HepG2 (cell line): Measurements from ENCODE around the gene RPRD2. TPM values are rescaled to one million over a fixed set of nuclear protein-coding genes. Genes with fewer than 3 reads are reported as not detected.

ENCODE experiments used
- ATAC-seq: fragments of 200-7000 bp; cut with Tn5 transposase; 3 replicates; pipeline ENCODE4 v1.9.1; 2020; ENCODE audit warnings: mild to moderate bottlenecking, moderate library complexity
- BruUV-seq: library from RNA; stranded (reverse); fragments of 400-500 nt; replicated peaks from 2 replicates; lab custom pipeline; 2021; lab: Mats Ljungman, UMichigan
- CTCF ChIA-PET: fragments of 300-600 bp; formaldehyde crosslinking; extraction: SDS; loops from one replicate; lab custom pipeline; 2021; ENCODE audit warnings: low total read pairs, inconsistent platforms, low intra/inter-chr PET ratio; lab: Yijun Ruan, JAX
- POLR2A ChIA-PET: fragments of 350-600 bp; sonication (Branson Sonifier 250); formaldehyde crosslinking; loops from one replicate; lab custom pipeline; 2020; ENCODE audit warnings: antibody characterized with exemption, inconsistent platforms; lab: Yijun Ruan, JAX
- DNase-seq: peaks from one replicate; pipeline ENCODE4 v3.0.0-alpha.2; 2015; ENCODE audit warnings: low spot score
- FAIRE-seq: peaks from 3 replicates; lab custom pipeline; 2011; peaks lifted over from hg19 to GRCh38; lab: Jason Lieb, UNC
- H2AFZ ChIP-seq: one replicate; pipeline ENCODE4 v1.6.1; 2011; ENCODE audit warnings: low read length, inconsistent platforms
- H3K27ac ChIP-seq: fragments of 300-600 bp; 3 replicates; pipeline ENCODE4 v1.8.0; 2011; ENCODE audit warnings: mixed run types, mild to moderate bottlenecking, mixed read lengths, low read length, inconsistent platforms; ENCODE audit not compliant: insufficient read depth; ENCODE audit errors: extremely low read length
- H3K27me3 ChIP-seq, 2 experiments: fragments of 200-600 bp in 1 of 2; 2 replicates in 1 of 2; 3 replicates in 1 of 2; pipeline versions ENCODE4 v1.6.0 to v1.8.0; 2011; ENCODE audit warnings: low read length in 2 of 2, mild to moderate bottlenecking in 2 of 2, moderate library complexity in 2 of 2, inconsistent platforms in 1 of 2; ENCODE audit not compliant: insufficient read depth in 2 of 2, control insufficient read depth in 1 of 2
- H3K36me3 ChIP-seq, 2 experiments: fragments of 200-600 bp in 1 of 2; replicated peaks in 1 of 2; 2 replicates in 1 of 2; 3 replicates in 1 of 2; pipeline versions ENCODE4 v1.5.1 to v1.8.0; 2011; ENCODE audit warnings: low read length in 2 of 2, inconsistent platforms in 1 of 2; ENCODE audit not compliant: insufficient read depth in 2 of 2, control insufficient read depth in 1 of 2
- H3K4me1 ChIP-seq: 2 replicates; pipeline ENCODE4 v1.5.1; 2012; ENCODE audit warnings: low read length, inconsistent platforms; ENCODE audit not compliant: insufficient read depth
- H3K4me2 ChIP-seq: 2 replicates; pipeline ENCODE4 v1.6.0; 2011; ENCODE audit warnings: low read depth, low read length, inconsistent platforms
- H3K4me3 ChIP-seq, 3 experiments: fragments of 200-600 bp in 1 of 3; sonication (generic), shearing (Covaris generic) in 1 of 3; replicated peaks in 1 of 3; 2 replicates each; pipeline ENCODE4 v1.5.1; 2011 to 2016; ENCODE audit warnings: low read length in 3 of 3, inconsistent platforms in 2 of 3, low read depth in 2 of 3, mild to moderate bottlenecking in 2 of 3, control low read depth in 1 of 3, mixed read lengths in 1 of 3; ENCODE audit not compliant: insufficient read depth in 1 of 3
- H3K79me2 ChIP-seq: one replicate; pipeline ENCODE4 v1.6.1; 2011; ENCODE audit warnings: low read length, inconsistent platforms; ENCODE audit not compliant: insufficient read depth
- H3K9ac ChIP-seq: 2 replicates; pipeline ENCODE4 v1.6.0; 2011; ENCODE audit warnings: mild to moderate bottlenecking, low read depth, low read length, inconsistent platforms; ENCODE audit not compliant: insufficient read depth
- H3K9me3 ChIP-seq: 2 replicates; pipeline ENCODE4 v1.5.1; 2012; ENCODE audit warnings: mild to moderate bottlenecking, low read length
- H4K20me1 ChIP-seq: 2 replicates; pipeline ENCODE4 v1.6.0; 2011; ENCODE audit warnings: inconsistent platforms, mild to moderate bottlenecking, low read length, moderate library complexity; ENCODE audit not compliant: insufficient read depth
- AHR ChIP-seq: IDR thresholded peaks from 2 replicates; pipeline ENCODE4 v1.6.1; 2018; ENCODE audit warnings: missing genetic modification reagents, missing compliant biosample characterization
- ASH2L ChIP-seq: fragments of 300-600, 200-600 bp; sonication (generic); IDR thresholded peaks from 2 replicates; pipeline ENCODE4 v1.7.0; 2017; ENCODE audit warnings: low read depth, mild to moderate bottlenecking, moderate library complexity, mixed read lengths, low read length; ENCODE audit not compliant: insufficient read length
- KMT2A ChIP-seq: sonication (generic); formaldehyde crosslinking; IDR thresholded peaks from 2 replicates; pipeline ENCODE4 v1.4.0; 2020; ENCODE audit warnings: missing genetic modification reagents
- MAFF ChIP-seq: IDR thresholded peaks from 2 replicates; pipeline ENCODE4 v1.6.1; 2011; ENCODE audit warnings: low read depth, low read length, improper control_type of control experiment
- MAFK ChIP-seq, 2 experiments: IDR thresholded peaks in 1 of 2; conservative IDR thresholded peaks in 1 of 2; 2 replicates each; pipeline ENCODE4 v1.6.1; 2011; ENCODE audit warnings: improper control_type of control experiment in 2 of 2, low read length in 2 of 2
- MEIS2 ChIP-seq: sonication (generic); formaldehyde crosslinking; IDR thresholded peaks from 2 replicates; pipeline ENCODE4 v1.9.0; 2021; ENCODE audit warnings: mild to moderate bottlenecking, missing genetic modification reagents
- YY1 ChIP-seq: IDR thresholded peaks from 2 replicates; pipeline ENCODE4 v1.6.1; 2011; ENCODE audit warnings: low read length, low read depth, moderate library complexity, mild to moderate bottlenecking; ENCODE audit not compliant: insufficient read depth, insufficient replicate concordance
- ZBTB43 ChIP-seq: sonication (generic); formaldehyde crosslinking; conservative IDR thresholded peaks from 2 replicates; pipeline ENCODE4 v1.4.0; 2020; ENCODE audit warnings: missing genetic modification reagents
- ZC3H4 ChIP-seq: sonication (generic); formaldehyde crosslinking; IDR thresholded peaks from 2 replicates; pipeline ENCODE4 v1.4.0; 2020; ENCODE audit warnings: missing genetic modification reagents, borderline replicate concordance
- WGBS: methylation state at CpG from one replicate; pipeline ENCODE4 v1.1.6; 2017; ENCODE audit warnings: low lambda C conversion rate; 5-methylcytosine and 5-hydroxymethylcytosine counted together
- in situ Hi-C: cut with HindIII; loops from 2 replicates; pipeline ENCODE4 v1.10.0; 2017; ENCODE audit warnings: low pct_unique_long_range_greater_than_20kb; ENCODE audit not compliant: extremely low pct_ligation_motif_present
- intact Hi-C: fragments of 100-400 bp; cut with micrococcal nuclease; formaldehyde crosslinking; loops from one replicate; pipeline ENCODE4 v1.10.0; 2022; ENCODE audit not compliant: unreplicated experiment
- polyA plus RNA-seq, 8 experiments: library from polyadenylated mRNA; depleted of rRNA in 3 of 8; stranded (reverse) in 7 of 8; unstranded in 1 of 8; fragments of >200 nt; fragmentation: Illumina TruSeq in 4 of 8; extraction: Trizol in 4 of 8; gene quantifications; 2 replicates each; pipeline versions ENCODE4 v1.2.1 to v1.2.3, GENCODE V29; 2011 to 2016; ENCODE audit warnings: low read depth in 4 of 8, missing spikeins in 1 of 8, mixed read lengths in 1 of 8; ENCODE audit not compliant: insufficient read depth in 1 of 8
- total RNA-seq, 5 experiments: library from RNA; depleted of rRNA; stranded (reverse); fragments of >200 nt; fragmentation: Illumina TruSeq; extraction: Trizol; gene quantifications; 2 replicates each; pipeline ENCODE4 v1.2.3, GENCODE V29; 2016; ENCODE audit warnings: low read depth in 1 of 5
- TF ChIP-seq, protein P1 (sequence below): sonication (generic); formaldehyde crosslinking; IDR thresholded peaks from 2 replicates; pipeline ENCODE4 v1.4.0; 2020; ENCODE audit warnings: missing genetic modification reagents
- TF ChIP-seq, protein P2 (sequence below): IDR thresholded peaks from 2 replicates; pipeline ENCODE4 v1.6.1; 2012; ENCODE audit warnings: low read depth, low read length, improper control_type of control experiment

Gene RPRD2
- total and polyA plus RNA-seq, 2 of the 13 experiments (the other 11 are each of a cell fraction or from before 2014, with no cell fraction given) = 8.0 to 8.9 TPM

DNA sequence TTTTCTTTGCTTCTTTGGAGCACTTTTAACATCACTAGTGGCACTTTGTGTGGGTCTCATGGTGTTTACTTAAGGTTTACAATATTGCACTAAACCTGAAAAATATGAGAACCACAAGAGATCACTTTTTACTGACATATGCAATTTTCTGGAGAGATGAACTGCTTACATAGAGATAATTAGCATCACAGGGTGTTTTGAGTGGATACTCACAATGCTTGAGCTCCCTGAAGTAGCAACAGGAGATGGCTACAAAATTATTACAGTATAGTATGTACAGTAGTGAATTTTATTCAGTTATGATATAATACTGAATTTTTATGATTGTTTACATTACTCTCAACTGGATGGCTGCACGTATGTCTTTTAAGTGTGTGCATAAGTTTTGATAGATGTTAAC, 22.6 kb downstream of the RPRD2 start:
- FAIRE-seq (no peak), DNase-seq (no peak)
- 3% methylated on average over 1 of the region's 1 CpG for WGBS
- CTCF ChIA-PET = no interaction called here
- no peak overlapping the region for H2AFZ ChIP-seq
- POLR2A ChIA-PET = interaction anchor here (1.3 to 3.3 kb wide), 3 partner anchors 11 to 22 kb away, joined by 3 to 21 read pairs (median 4); partner anchors contain the start of gene RPRD2
- BruUV-seq = no TSS peak
- no peaks in the 10 kb centered on the region for H3K27me3 ChIP-seq
- peak overlapping the region; percentile 26; the same call in 1 of the 2 replicates for H3K9ac ChIP-seq
- TF ChIP-seq MAFK (conservative IDR thresholded peaks at IDR 0.05 in 1 of 2, IDR thresholded peaks at IDR 0.05 in 1 of 2; ENCODE audit: low read length in 2 of 2) = peak; percentile 64 to 83
- TF ChIP-seq MAFF = peak; percentile 78
- TF ChIP-seq MEIS2 (CRISPR knock-in tag) = no peak
- peak; percentile 2 for TF ChIP-seq ASH2L
- TF ChIP-seq, all 625 proteins: peak for 3
- H3K4me2 ChIP-seq = peak overlapping the region; percentile 56
- peak overlapping the region in 2 of 3 experiments; percentile 33 to 39; a peak in 3 of 6 replicates for H3K4me3 ChIP-seq
- ATAC-seq = peak; percentile 39; the same call in 2 of the 3 replicates
- in situ Hi-C loops = no loop called here
- H3K27ac ChIP-seq = peak overlapping the region; percentile 71
- no peaks in the 10 kb centered on the region; a peak in 2 of 5 replicates for H3K36me3 ChIP-seq
- intact Hi-C loops = no loop called here
- 0 out of 2 replicates have a peak, but pooled peaks cover 5% of the 10 kb centered on the region for H4K20me1 ChIP-seq
- H3K9me3 ChIP-seq = no peaks in the 10 kb centered on the region
- peaks cover 70% of the 10 kb centered on the region for H3K4me1 ChIP-seq
- peaks cover 97% of the 10 kb centered on the region for H3K79me2 ChIP-seq

DNA sequence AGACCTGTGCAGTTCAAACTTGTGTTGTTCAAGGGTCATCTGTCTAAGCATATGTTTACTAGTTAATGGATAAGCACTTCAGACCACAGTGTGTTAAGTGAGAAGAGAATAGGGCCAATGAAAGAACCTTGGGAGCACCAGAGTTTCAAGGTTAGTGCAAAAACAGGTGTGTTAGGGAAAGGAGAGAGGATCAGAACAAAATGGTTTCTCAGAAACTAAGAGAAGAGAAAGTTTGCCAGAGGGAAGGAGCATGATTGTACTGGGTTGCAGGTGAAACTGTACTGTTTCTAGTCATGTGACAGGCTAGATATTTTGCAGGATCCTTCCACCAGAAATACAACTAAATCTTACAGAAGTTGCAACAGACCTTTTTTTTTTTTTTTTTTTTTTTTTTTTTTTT, 23.3 kb downstream of the RPRD2 start:
- peak; percentile 70 for FAIRE-seq
- no peak overlapping the region for H2AFZ ChIP-seq
- H3K9ac ChIP-seq = peak overlapping the region; percentile 26
- H4K20me1 ChIP-seq = 0 out of 2 replicates have a peak, but pooled peaks cover 5% of the 10 kb centered on the region
- no TSS peak for BruUV-seq
- intact Hi-C loops = no loop called here
- H3K27me3 ChIP-seq = no peaks in the 10 kb centered on the region
- peaks cover 70% of the 10 kb centered on the region for H3K4me1 ChIP-seq
- ATAC-seq = peak; percentile 96
- ChIA-PET POLR2A (interaction anchor here (0.7 to 3.3 kb wide), 3 partner anchors 23 to 413 kb away, joined by 3 to 21 read pairs (median 3); partner anchors contain the start of gene RPRD2), CTCF (no interaction called here)
- H3K9me3 ChIP-seq = no peaks in the 10 kb centered on the region
- H3K4me2 ChIP-seq = peak overlapping the region; percentile 56
- H3K79me2 ChIP-seq = peaks cover 93% of the 10 kb centered on the region
- DNase-seq = peak; percentile 81
- in situ Hi-C loops = no loop called here
- H3K36me3 ChIP-seq = no peaks in the 10 kb centered on the region; a peak in 2 of 5 replicates
- H3K4me3 ChIP-seq = peak overlapping the region; percentile 33 to 43 (median 39)
- H3K27ac ChIP-seq = peak overlapping the region; percentile 71
- TF ChIP-seq AHR (CRISPR knock-in tag) (no peak), KMT2A (no peak), YY1 (peak; percentile 48), ZBTB43 (CRISPR knock-in tag) (peak; percentile 84), ZC3H4 (CRISPR knock-in tag) (no peak)
- TF ChIP-seq, protein P1, sequence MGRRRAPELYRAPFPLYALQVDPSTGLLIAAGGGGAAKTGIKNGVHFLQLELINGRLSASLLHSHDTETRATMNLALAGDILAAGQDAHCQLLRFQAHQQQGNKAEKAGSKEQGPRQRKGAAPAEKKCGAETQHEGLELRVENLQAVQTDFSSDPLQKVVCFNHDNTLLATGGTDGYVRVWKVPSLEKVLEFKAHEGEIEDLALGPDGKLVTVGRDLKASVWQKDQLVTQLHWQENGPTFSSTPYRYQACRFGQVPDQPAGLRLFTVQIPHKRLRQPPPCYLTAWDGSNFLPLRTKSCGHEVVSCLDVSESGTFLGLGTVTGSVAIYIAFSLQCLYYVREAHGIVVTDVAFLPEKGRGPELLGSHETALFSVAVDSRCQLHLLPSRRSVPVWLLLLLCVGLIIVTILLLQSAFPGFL (CRISPR knock-in tag) = no peak
- TF ChIP-seq, protein P2, sequence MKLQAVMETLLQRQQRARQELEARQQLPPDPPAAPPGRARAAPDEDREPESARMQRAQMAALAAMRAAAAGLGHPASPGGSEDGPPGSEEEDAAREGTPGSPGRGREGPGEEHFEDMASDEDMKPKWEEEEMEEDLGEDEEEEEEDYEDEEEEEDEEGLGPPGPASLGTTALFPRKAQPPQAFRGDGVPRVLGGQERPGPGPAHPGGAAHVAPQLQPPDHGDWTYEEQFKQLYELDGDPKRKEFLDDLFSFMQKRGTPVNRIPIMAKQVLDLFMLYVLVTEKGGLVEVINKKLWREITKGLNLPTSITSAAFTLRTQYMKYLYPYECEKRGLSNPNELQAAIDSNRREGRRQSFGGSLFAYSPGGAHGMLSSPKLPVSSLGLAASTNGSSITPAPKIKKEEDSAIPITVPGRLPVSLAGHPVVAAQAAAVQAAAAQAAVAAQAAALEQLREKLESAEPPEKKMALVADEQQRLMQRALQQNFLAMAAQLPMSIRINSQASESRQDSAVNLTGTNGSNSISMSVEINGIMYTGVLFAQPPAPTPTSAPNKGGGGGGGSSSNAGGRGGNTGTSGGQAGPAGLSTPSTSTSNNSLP = 0 out of 2 replicates have a peak, but pooled peaks have one; percentile 24
